Stimulated activated naive CD4-positive, alpha-beta T cell treated with Interleukin-2 at 50 U/mL for 16 hours (primary cell): ENCODE data around the gene CHD3.

Source experiments
- DNase-seq: peaks from one replicate; lab custom pipeline; 2025; lab: John Stamatoyannopoulos, UW

Gene CHD3

GRCh38 chr17:7864995-7865650, 23.5 kb upstream of the CHD3 start:
- DNase-seq, result no peak

- no peak for DNase-seq
These were observed 20.7 kb upstream of the CHD3 start for GRCh38 chr17:7867881-7868329.

- DNase-seq, result no peak
These were observed 15.5 kb upstream of the CHD3 start for GRCh38 chr17:7873051-7873450.

- DNase-seq, result no peak
These were observed 12.7 kb upstream of the CHD3 start for GRCh38 chr17:7875804-7876370.

GRCh38 chr17:7878234-7878633, 10.4 kb upstream of the CHD3 start:
- DNase-seq, result no peak

- DNase-seq, result no peak
These were observed 8.3 kb upstream of the CHD3 start for GRCh38 chr17:7880076-7880868.

GRCh38 chr17:7881276-7882054, 7.1 kb upstream of the CHD3 start:
- no peak for DNase-seq

- DNase-seq, result no peak
These were observed 6.5 kb upstream of the CHD3 start for GRCh38 chr17:7882068-7882467.

GRCh38 chr17:7882629-7883028, 6.0 kb upstream of the CHD3 start:
- no peak for DNase-seq

GRCh38 chr17:7883781-7884386, 4.7 kb upstream of the CHD3 start:
- DNase-seq, result peak; percentile 21

GRCh38 chr17:7884581-7885366, 3.8 kb upstream of the CHD3 start:
- DNase-seq, result peak; percentile 44

GRCh38 chr17:7885367-7886226, 3.0 kb upstream of the CHD3 start:
- DNase-seq, result no peak

- DNase-seq, result peak; percentile 44
These were observed 2.2 kb upstream of the CHD3 start for GRCh38 chr17:7886227-7887037.

GRCh38 chr17:7887038-7887481, 1.5 kb upstream of the CHD3 start:
- DNase-seq, result no peak

GRCh38 chr17:7887482-7888183, 956 bp upstream of the CHD3 start:
- DNase-seq, result peak; percentile 90

- peak; percentile 24 for DNase-seq
These were observed 772 bp downstream of the CHD3 start for GRCh38 chr17:7889166-7889955.

GRCh38 chr17:7893187-7893880, 4.7 kb downstream of the CHD3 start:
- DNase-seq, result no peak
